Liver (tissue), 9 donors: ENCODE measurements around the gene CREG2. TPM values are rescaled to one million over a fixed set of nuclear protein-coding genes. Genes with fewer than 3 reads are reported as not detected.

ENCODE experiments used
- DNase-seq: peaks from one replicate; pipeline ENCODE4 v3.0.0-alpha.2; 2017; ENCODE audit warnings: low spot score
- H3K27ac ChIP-seq, 2 donors: one replicate each; pipeline ENCODE4 v1.7.0; 2013; ENCODE audit warnings: inconsistent platforms in 2 of 2, low read length in 2 of 2, control low read depth in 1 of 2, low read depth in 1 of 2, mild to moderate bottlenecking in 1 of 2
- H3K27me3 ChIP-seq, 4 donors: one replicate each; pipeline versions ENCODE4 v1.6.1 to v1.7.0; 2013; ENCODE audit warnings: low read length in 3 of 4, inconsistent platforms in 1 of 4, mild to moderate bottlenecking in 1 of 4, moderate library complexity in 1 of 4; ENCODE audit not compliant: control insufficient read depth in 4 of 4, insufficient read depth in 4 of 4
- H3K36me3 ChIP-seq, 4 donors: one replicate each; pipeline versions ENCODE4 v1.6.1 to v1.7.0; 2013; ENCODE audit warnings: low read length in 3 of 4, mild to moderate bottlenecking in 3 of 4, low read depth in 1 of 4, moderate library complexity in 1 of 4; ENCODE audit not compliant: control insufficient read depth in 4 of 4, insufficient read depth in 3 of 4
- H3K4me1 ChIP-seq, 4 donors: one replicate each; pipeline versions ENCODE4 v1.6.1 to v1.7.0; 2013; ENCODE audit warnings: low read length in 3 of 4, mild to moderate bottlenecking in 3 of 4, moderate library complexity in 1 of 4; ENCODE audit not compliant: control insufficient read depth in 4 of 4, insufficient read depth in 4 of 4
- H3K4me3 ChIP-seq, 3 donors: one replicate each; pipeline versions ENCODE4 v1.6.1 to v1.7.0; 2013; ENCODE audit warnings: low read length in 3 of 3, control low read depth in 1 of 3, low read depth in 1 of 3, mild to moderate bottlenecking in 1 of 3
- H3K9ac ChIP-seq, 2 donors: one replicate each; pipeline ENCODE4 v1.7.0; 2013; ENCODE audit warnings: low read length in 2 of 2, mild to moderate bottlenecking in 2 of 2, moderate library complexity in 2 of 2, control low read depth in 1 of 2, low read depth in 1 of 2
- H3K9me3 ChIP-seq, 4 donors: one replicate each; pipeline versions ENCODE4 v1.6.1 to v1.7.0; 2013; ENCODE audit warnings: low read length in 3 of 4; ENCODE audit not compliant: control insufficient read depth in 4 of 4
- ATF3 ChIP-seq: IDR thresholded peaks from 2 replicates; pipeline ENCODE4 v1.6.1; 2016; ENCODE audit warnings: antibody characterized with exemption
- CTCF ChIP-seq: fragments of 150-350 bp; IDR thresholded peaks from 2 replicates; pipeline ENCODE4 v1.5.1; 2017; ENCODE audit warnings: improper control_type of control experiment, low read depth, low read length; ENCODE audit not compliant: missing input control
- EGR1 ChIP-seq, 2 donors: IDR thresholded peaks; 2 replicates each; pipeline ENCODE4 v1.6.1; 2016 to 2018; ENCODE audit warnings: antibody characterized with exemption in 2 of 2, low read depth in 2 of 2
- FOXA1 ChIP-seq: IDR thresholded peaks from 2 replicates; pipeline ENCODE4 v1.6.1; 2016; ENCODE audit warnings: antibody characterized with exemption
- FOXA2 ChIP-seq: IDR thresholded peaks from 2 replicates; pipeline ENCODE4 v1.6.1; 2016; ENCODE audit warnings: antibody characterized with exemption
- GABPA ChIP-seq, 2 donors: IDR thresholded peaks in 1 of 2; conservative IDR thresholded peaks in 1 of 2; 2 replicates each; pipeline ENCODE4 v1.6.1; 2016; ENCODE audit warnings: antibody characterized with exemption in 2 of 2, mild to moderate bottlenecking in 1 of 2, moderate library complexity in 1 of 2
- HNF4A ChIP-seq, 2 donors: conservative IDR thresholded peaks; 2 replicates each; pipeline ENCODE4 v1.6.1; 2016; ENCODE audit warnings: antibody characterized with exemption in 2 of 2, mild to moderate bottlenecking in 2 of 2
- HNF4G ChIP-seq: IDR thresholded peaks from 2 replicates; pipeline ENCODE4 v1.6.1; 2016; ENCODE audit warnings: antibody characterized with exemption
- JUND ChIP-seq, 2 donors: IDR thresholded peaks; 2 replicates each; pipeline ENCODE4 v1.6.1; 2016; ENCODE audit warnings: antibody characterized with exemption in 2 of 2
- MAX ChIP-seq: IDR thresholded peaks from 2 replicates; pipeline ENCODE4 v1.6.1; 2016; ENCODE audit warnings: antibody characterized with exemption
- NR2F2 ChIP-seq: IDR thresholded peaks from 2 replicates; pipeline ENCODE4 v1.6.1; 2016; ENCODE audit warnings: antibody characterized with exemption
- RAD21 ChIP-seq, 2 donors: IDR thresholded peaks; 2 replicates each; pipeline ENCODE4 v1.6.1; 2016; ENCODE audit warnings: antibody characterized with exemption in 2 of 2, mild to moderate bottlenecking in 2 of 2
- REST ChIP-seq: IDR thresholded peaks from 2 replicates; pipeline ENCODE4 v1.6.1; 2016; ENCODE audit warnings: antibody characterized with exemption, mild to moderate bottlenecking
- RXRA ChIP-seq, 2 donors: IDR thresholded peaks; 2 replicates each; pipeline ENCODE4 v1.6.1; 2017 to 2018; ENCODE audit warnings: antibody characterized with exemption in 2 of 2, mild to moderate bottlenecking in 1 of 2
- SP1 ChIP-seq: IDR thresholded peaks from 2 replicates; pipeline ENCODE4 v1.6.1; 2018; ENCODE audit warnings: antibody characterized with exemption, mild to moderate bottlenecking
- TAF1 ChIP-seq: conservative IDR thresholded peaks from 2 replicates; pipeline ENCODE4 v1.6.1; 2016; ENCODE audit warnings: antibody characterized with exemption, mild to moderate bottlenecking
- YY1 ChIP-seq: IDR thresholded peaks from 2 replicates; pipeline ENCODE4 v1.6.1; 2016; ENCODE audit warnings: antibody characterized with exemption, mild to moderate bottlenecking
- ZBTB33 ChIP-seq: IDR thresholded peaks from 2 replicates; pipeline ENCODE4 v1.6.1; 2016; ENCODE audit warnings: antibody characterized with exemption
- WGBS: extraction: QIAGEN DNeasy Blood & Tissue Kit; methylation state at CpG from one replicate; pipeline ENCODE4 v1.1.7; 2013; 5-methylcytosine and 5-hydroxymethylcytosine counted together
- polyA plus RNA-seq, 2 donors: library from polyadenylated mRNA; stranded (reverse) in 1 of 2; unstranded in 1 of 2; fragments of 200-250 nt in 1 of 2; fragments of >200 nt in 1 of 2; fragmentation: Nextera tagmentation in 1 of 2; extraction: Ambion mirVana in 1 of 2; gene quantifications; one replicate each; pipeline versions ENCODE4 v1.2.1 to v1.2.3, GENCODE V29; 2013 to 2015
- total RNA-seq, 2 donors: library from RNA; depleted of rRNA; stranded (reverse); fragments of >200 nt; gene quantifications; one replicate each; pipeline ENCODE4 v1.2.3, GENCODE V29; 2014
- donor health status: healthy.
- donor health status: healthy.
- donor health status: healthy.
- donor health status: healthy.
- donor health status: healthy.

Gene CREG2
- total and polyA plus RNA-seq, 4 donors: 0.05 TPM; not detected in 3

- no peaks in the 10 kb centered on the region for H3K27me3 ChIP-seq
- no peaks in the 10 kb centered on the region for H3K36me3 ChIP-seq
- no peak overlapping the region for H3K9ac ChIP-seq
- no peak for DNase-seq
- no peaks in the 10 kb centered on the region for H3K4me1 ChIP-seq
- 88% methylated on average over 5 of the region's 5 CpGs for WGBS
- H3K4me3 ChIP-seq: no peak overlapping the region
- H3K27ac ChIP-seq: no peak overlapping the region
- TF ChIP-seq RXRA (IDR thresholded peaks at IDR 0.05) (no peak), CTCF (no peak), TAF1 (no peak), HNF4A (conservative IDR thresholded peaks at IDR 0.05) (no peak), REST (no peak), MAX (no peak), EGR1 (IDR thresholded peaks at IDR 0.05; ENCODE audit: low read depth in 2 of 2) (no peak), JUND (IDR thresholded peaks at IDR 0.05) (no peak), YY1 (no peak), ZBTB33 (no peak), GABPA (IDR thresholded peaks at IDR 0.05 in 1 of 2, conservative IDR thresholded peaks at IDR 0.05 in 1 of 2) (no peak), NR2F2 (no peak), FOXA2 (no peak), FOXA1 (no peak), RAD21 (IDR thresholded peaks at IDR 0.05) (no peak), HNF4G (no peak), SP1 (no peak), ATF3 (no peak)
- H3K9me3 ChIP-seq: no peaks in the 10 kb centered on the region
Measured at GRCh38 chr2:101416609-101417008, 29.3 kb upstream of the CREG2 start.
